HL-60 (cell line): Measurements from ENCODE around the gene OXCT1.

Source experiments
- POLR2AphosphoS5 ChIP-seq: IDR thresholded peaks from 2 replicates; pipeline ENCODE4 v1.6.1; 2012; ENCODE audit warnings: low read depth
- TF ChIP-seq, protein P1 (sequence below): IDR thresholded peaks from one replicate; pipeline ENCODE4 v1.5.1; 2011; ENCODE audit warnings: low read length, control low read depth, inconsistent platforms; ENCODE audit not compliant: insufficient read depth

DNA sequence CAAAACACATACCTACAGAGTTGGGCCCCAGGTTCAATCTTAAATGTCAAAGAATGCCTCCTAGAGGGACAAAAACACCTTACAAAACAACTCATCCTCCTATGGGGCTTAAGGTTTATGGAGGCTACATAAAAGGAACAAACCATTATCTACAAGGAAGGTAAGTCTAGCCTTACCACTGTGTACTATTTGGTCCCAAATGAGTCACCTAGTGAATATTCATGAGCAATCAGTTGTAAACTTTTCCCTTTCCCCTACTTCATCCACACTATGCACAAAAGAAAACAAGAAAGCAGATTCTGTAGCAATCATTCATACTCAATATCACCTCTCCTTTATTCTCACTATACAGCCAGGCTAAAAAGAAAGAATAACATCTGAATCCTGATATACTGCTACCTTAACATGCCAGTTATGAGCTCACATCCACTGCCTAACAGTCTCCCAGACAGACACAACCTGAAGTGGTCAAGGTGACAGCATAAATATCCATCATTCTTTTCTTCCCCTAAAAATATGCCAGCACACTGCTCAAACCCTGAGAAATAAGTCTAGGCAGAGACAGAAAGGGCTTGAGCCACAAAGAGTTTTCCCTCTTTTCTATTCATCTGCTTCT lies 6.2 kb downstream of the OXCT1 start:
- no peak for TF ChIP-seq POLR2AphosphoS5
- TF ChIP-seq, protein P1, sequence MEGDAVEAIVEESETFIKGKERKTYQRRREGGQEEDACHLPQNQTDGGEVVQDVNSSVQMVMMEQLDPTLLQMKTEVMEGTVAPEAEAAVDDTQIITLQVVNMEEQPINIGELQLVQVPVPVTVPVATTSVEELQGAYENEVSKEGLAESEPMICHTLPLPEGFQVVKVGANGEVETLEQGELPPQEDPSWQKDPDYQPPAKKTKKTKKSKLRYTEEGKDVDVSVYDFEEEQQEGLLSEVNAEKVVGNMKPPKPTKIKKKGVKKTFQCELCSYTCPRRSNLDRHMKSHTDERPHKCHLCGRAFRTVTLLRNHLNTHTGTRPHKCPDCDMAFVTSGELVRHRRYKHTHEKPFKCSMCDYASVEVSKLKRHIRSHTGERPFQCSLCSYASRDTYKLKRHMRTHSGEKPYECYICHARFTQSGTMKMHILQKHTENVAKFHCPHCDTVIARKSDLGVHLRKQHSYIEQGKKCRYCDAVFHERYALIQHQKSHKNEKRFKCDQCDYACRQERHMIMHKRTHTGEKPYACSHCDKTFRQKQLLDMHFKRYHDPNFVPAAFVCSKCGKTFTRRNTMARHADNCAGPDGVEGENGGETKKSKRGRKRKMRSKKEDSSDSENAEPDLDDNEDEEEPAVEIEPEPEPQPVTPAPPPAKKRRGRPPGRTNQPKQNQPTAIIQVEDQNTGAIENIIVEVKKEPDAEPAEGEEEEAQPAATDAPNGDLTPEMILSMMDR, result no peak
